Endothelial cell of umbilical vein (primary cell): ENCODE results near the gene TMEM95. TPM values are rescaled to one million over a fixed set of nuclear protein-coding genes. Genes with fewer than 3 reads are reported as not detected.

Experiments
- BruUV-seq: library from RNA; stranded (reverse); fragments of 400-500 nt; replicated peaks from 2 replicates; lab custom pipeline; 2021; lab: Mats Ljungman, UMichigan
- CTCF ChIA-PET: fragments of 300-600, 350-600 bp; sonication (Branson Sonifier 250); formaldehyde crosslinking; loops from one replicate; lab custom pipeline; 2021; ENCODE audit warnings: antibody characterized with exemption, inconsistent platforms; lab: Charles Lee
- POLR2A ChIA-PET: fragments of 300-600, 350-600 bp; sonication (Branson Sonifier 250); formaldehyde crosslinking; loops from one replicate; lab custom pipeline; 2021; ENCODE audit warnings: antibody characterized with exemption, inconsistent platforms; lab: Charles Lee
- DNase-seq: peaks from one replicate; pipeline ENCODE4 v3.0.0-alpha.2; 2011; ENCODE audit warnings: low read depth, low spot score
- FAIRE-seq: peaks from 2 replicates; lab custom pipeline; 2011; peaks lifted over from hg19 to GRCh38; lab: Jason Lieb, UNC
- H2AFZ ChIP-seq: 2 replicates; pipeline ENCODE4 v1.6.0; 2012; ENCODE audit warnings: low read depth, low read length, control low read depth, inconsistent platforms
- H3K27ac ChIP-seq: 2 replicates; pipeline ENCODE4 v1.5.1; 2011; ENCODE audit warnings: low read depth, mild to moderate bottlenecking, control low read depth, low read length, moderate library complexity; ENCODE audit not compliant: insufficient read depth
- H3K27me3 ChIP-seq, 2 experiments: 2 replicates each; pipeline versions ENCODE4 v1.6.0 to v1.6.1; 2011; ENCODE audit warnings: low read length in 2 of 2, mixed read lengths in 1 of 2; ENCODE audit not compliant: control insufficient read depth in 2 of 2, insufficient read depth in 2 of 2
- H3K36me3 ChIP-seq, 2 experiments: 2 replicates in 1 of 2; 3 replicates in 1 of 2; pipeline ENCODE4 v1.5.1; 2011; ENCODE audit warnings: low read length in 2 of 2, mild to moderate bottlenecking in 1 of 2, moderate library complexity in 1 of 2; ENCODE audit not compliant: control insufficient read depth in 2 of 2, insufficient read depth in 2 of 2; ENCODE audit errors: extremely low read depth in 1 of 2
- H3K4me1 ChIP-seq: 3 replicates; pipeline ENCODE4 v1.5.1; 2011; ENCODE audit warnings: mild to moderate bottlenecking, low read length; ENCODE audit not compliant: control insufficient read depth, insufficient read depth; ENCODE audit errors: extremely low read depth
- H3K4me2 ChIP-seq: 2 replicates; pipeline ENCODE4 v1.6.1; 2011; ENCODE audit warnings: low read length, control low read depth, mixed read lengths; ENCODE audit not compliant: insufficient read depth
- H3K4me3 ChIP-seq, 3 experiments: fragments of 200-600 bp in 1 of 3; sonication (generic), shearing (Covaris generic) in 1 of 3; replicated peaks in 1 of 3; 2 replicates each; pipeline ENCODE4 v1.5.1; 2011 to 2016; ENCODE audit warnings: control low read depth in 3 of 3, low read length in 3 of 3, mild to moderate bottlenecking in 2 of 3, inconsistent platforms in 1 of 3, low read depth in 1 of 3, moderate library complexity in 1 of 3; ENCODE audit not compliant: insufficient read depth in 1 of 3
- H3K79me2 ChIP-seq: 2 replicates; pipeline ENCODE4 v1.6.0; 2012; ENCODE audit warnings: low read length, inconsistent platforms; ENCODE audit not compliant: control insufficient read depth, insufficient read depth
- H3K9ac ChIP-seq: replicated peaks from 2 replicates; pipeline ENCODE3; 2011; ENCODE audit warnings: low read length, control low read depth; ENCODE audit not compliant: insufficient read depth; ENCODE audit errors: extremely low read depth
- H3K9me1 ChIP-seq: replicated peaks from 3 replicates; pipeline ENCODE4 v1.6.0; 2011; ENCODE audit warnings: mild to moderate bottlenecking, low read length; ENCODE audit not compliant: control insufficient read depth, insufficient read depth; ENCODE audit errors: extremely low read depth
- H3K9me3 ChIP-seq: replicated peaks from 2 replicates; pipeline ENCODE4 v1.5.1; 2012; ENCODE audit warnings: low read length, inconsistent platforms; ENCODE audit not compliant: control insufficient read depth, insufficient read depth
- H4K20me1 ChIP-seq: replicated peaks from 2 replicates; pipeline ENCODE3; 2011; ENCODE audit warnings: mild to moderate bottlenecking, low read length; ENCODE audit not compliant: control insufficient read depth, insufficient read depth; ENCODE audit errors: extremely low read depth
- EZH2 ChIP-seq: IDR thresholded peaks from 2 replicates; pipeline ENCODE4 v1.6.1; 2012; ENCODE audit warnings: borderline replicate concordance, low read depth, mild to moderate bottlenecking, moderate library complexity, low read length, inconsistent platforms; ENCODE audit not compliant: severe bottlenecking
- FOS ChIP-seq: IDR thresholded peaks from 2 replicates; pipeline ENCODE4 v1.6.1; 2011; ENCODE audit warnings: mild to moderate bottlenecking, low read length, moderate library complexity, borderline replicate concordance; ENCODE audit not compliant: insufficient read depth
- GATA2 ChIP-seq: IDR thresholded peaks from 2 replicates; pipeline ENCODE4 v1.7.0; 2011; ENCODE audit warnings: low read depth, mild to moderate bottlenecking, moderate library complexity, mixed read lengths, low read length; ENCODE audit not compliant: insufficient read length, insufficient read depth
- JUN ChIP-seq: IDR thresholded peaks from 2 replicates; pipeline ENCODE4 v1.6.1; 2011; ENCODE audit warnings: borderline replicate concordance, low read depth; ENCODE audit not compliant: insufficient read length, insufficient read depth
- MYC ChIP-seq: IDR thresholded peaks from one replicate; pipeline ENCODE4 v1.6.1; 2011; ENCODE audit warnings: mild to moderate bottlenecking, low read depth, low read length
- POLR2A ChIP-seq: IDR thresholded peaks from 2 replicates; pipeline ENCODE4 v1.6.1; 2012; ENCODE audit warnings: low read depth, mild to moderate bottlenecking, control low read depth, low read length
- POLR2AphosphoS5 ChIP-seq: IDR thresholded peaks from 2 replicates; pipeline ENCODE4 v1.6.1; 2012; ENCODE audit warnings: low read depth, mild to moderate bottlenecking, control low read depth, low read length, moderate library complexity; ENCODE audit not compliant: insufficient read depth
- dilution Hi-C: fragments of 300-500 bp; cut with MboI; formaldehyde crosslinking; loops from one replicate; pipeline ENCODE4 v1.15.0; 2019; ENCODE audit warnings: low sequenced_read_pairs; ENCODE audit not compliant: extremely low pct_ligation_motif_present
- intact Hi-C: fragments of 100-400 bp; cut with micrococcal nuclease; formaldehyde crosslinking; loops from one replicate; pipeline ENCODE4 v1.10.0; 2022
- polyA plus RNA-seq, 4 experiments: library from polyadenylated mRNA; depleted of rRNA in 3 of 4; stranded (reverse) in 3 of 4; unstranded in 1 of 4; fragments of >200 nt; gene quantifications; 2 replicates each; pipeline versions ENCODE4 v1.2.1 to v1.2.3, GENCODE V29; 2011 to 2012; ENCODE audit warnings: missing spikeins in 1 of 4
- total RNA-seq: library from RNA; stranded (reverse); gene quantifications from 2 replicates; pipeline ENCODE4 v1.2.3, GENCODE V29; 2021
- TF ChIP-seq, protein P1 (sequence below), 2 donors: IDR thresholded peaks; 1 replicate in 1 of 2; 2 replicates in 1 of 2; pipeline ENCODE4 v1.5.1; 2011; ENCODE audit warnings: low read length in 2 of 2, mild to moderate bottlenecking in 2 of 2, moderate library complexity in 2 of 2, control low read depth in 1 of 2, inconsistent platforms in 1 of 2, low read depth in 1 of 2; ENCODE audit not compliant: insufficient read depth in 1 of 2; ENCODE audit errors: extremely low read depth in 1 of 2
- TF ChIP-seq, protein P2 (sequence below): IDR thresholded peaks from 2 replicates; pipeline ENCODE4 v1.6.1; 2011; ENCODE audit not compliant: insufficient read depth, insufficient read length

The TMEM95 gene
- total and polyA plus RNA-seq, 2 donors (not counting 3 experiments of a cell fraction or from before 2014, with no cell fraction given): not detected

DNA sequence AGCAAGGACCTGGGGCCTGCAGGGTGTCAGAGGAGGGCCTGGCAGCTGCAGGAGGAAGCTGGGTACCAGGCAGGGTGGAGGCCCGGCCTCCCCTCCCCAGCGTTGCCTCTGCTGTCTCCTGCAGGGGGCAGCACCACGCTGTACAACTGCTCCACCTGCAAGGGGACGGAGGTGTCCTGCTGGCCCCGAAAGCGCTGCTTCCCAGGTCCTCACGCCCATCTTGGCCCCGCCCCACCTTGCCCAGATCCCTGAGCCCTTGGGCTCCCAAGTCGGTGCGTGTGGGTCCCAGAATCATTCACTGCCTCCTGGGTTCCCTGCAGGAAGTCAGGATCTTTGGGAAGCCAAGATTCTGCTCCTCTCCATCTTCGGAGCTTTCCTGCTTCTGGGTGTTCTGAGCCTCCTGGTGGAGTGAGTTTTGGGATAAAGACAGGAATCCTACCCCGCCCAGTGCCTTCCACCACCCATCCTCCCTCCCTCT lies 1.2 kb downstream of the TMEM95 start:
- peak; percentile 69 for DNase-seq
- Histone ChIP-seq H3K36me3 (no peaks in the 10 kb centered on the region), H3K27ac (no peak overlapping the region), H3K9me3 (no peaks in the 10 kb centered on the region), H4K20me1 (no peaks in the 10 kb centered on the region), H3K4me1 (peaks cover 8% of the 10 kb centered on the region), H3K79me2 (no peaks in the 10 kb centered on the region), H3K27me3 (no peaks in the 10 kb centered on the region), H3K9ac (no peak overlapping the region), H3K9me1 (no peaks in the 10 kb centered on the region), H3K4me3 (no peak overlapping the region), H3K4me2 (no peak overlapping the region), H2AFZ (peak overlapping the region; percentile 15)
- no TSS peak for BruUV-seq
- dilution Hi-C loops: no loop called here
- TF ChIP-seq, protein P1, sequence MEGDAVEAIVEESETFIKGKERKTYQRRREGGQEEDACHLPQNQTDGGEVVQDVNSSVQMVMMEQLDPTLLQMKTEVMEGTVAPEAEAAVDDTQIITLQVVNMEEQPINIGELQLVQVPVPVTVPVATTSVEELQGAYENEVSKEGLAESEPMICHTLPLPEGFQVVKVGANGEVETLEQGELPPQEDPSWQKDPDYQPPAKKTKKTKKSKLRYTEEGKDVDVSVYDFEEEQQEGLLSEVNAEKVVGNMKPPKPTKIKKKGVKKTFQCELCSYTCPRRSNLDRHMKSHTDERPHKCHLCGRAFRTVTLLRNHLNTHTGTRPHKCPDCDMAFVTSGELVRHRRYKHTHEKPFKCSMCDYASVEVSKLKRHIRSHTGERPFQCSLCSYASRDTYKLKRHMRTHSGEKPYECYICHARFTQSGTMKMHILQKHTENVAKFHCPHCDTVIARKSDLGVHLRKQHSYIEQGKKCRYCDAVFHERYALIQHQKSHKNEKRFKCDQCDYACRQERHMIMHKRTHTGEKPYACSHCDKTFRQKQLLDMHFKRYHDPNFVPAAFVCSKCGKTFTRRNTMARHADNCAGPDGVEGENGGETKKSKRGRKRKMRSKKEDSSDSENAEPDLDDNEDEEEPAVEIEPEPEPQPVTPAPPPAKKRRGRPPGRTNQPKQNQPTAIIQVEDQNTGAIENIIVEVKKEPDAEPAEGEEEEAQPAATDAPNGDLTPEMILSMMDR (IDR thresholded peaks at IDR 0.05; ENCODE audit: extremely low read depth in 1 of 2, insufficient read depth in 1 of 2, low read depth in 1 of 2, low read length in 2 of 2): peak; percentile 93 to 94
- TF ChIP-seq POLR2AphosphoS5 (peak; percentile 38), POLR2A (peak; percentile 20)
- TF ChIP-seq, protein P2, sequence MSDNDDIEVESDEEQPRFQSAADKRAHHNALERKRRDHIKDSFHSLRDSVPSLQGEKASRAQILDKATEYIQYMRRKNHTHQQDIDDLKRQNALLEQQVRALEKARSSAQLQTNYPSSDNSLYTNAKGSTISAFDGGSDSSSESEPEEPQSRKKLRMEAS: no peak
- intact Hi-C loops: loop anchor here (1.0 to 5.0 kb wide), 5 partner anchors 36 to 233 kb away; partner anchors contain the start of genes PLSCR3 and SENP3
- ChIA-PET POLR2A (no interaction called here), CTCF (interaction anchor here (0.6 to 4.0 kb wide), 42 partner anchors 10 to 331 kb away, joined by 3 to 70 read pairs (median 5); partner anchors contain the start of genes CD68, NEURL4, PLSCR3 and POLR2A)
- FAIRE-seq: peak; percentile 76

- FAIRE-seq (no peak), DNase-seq (no peak)
- intact Hi-C loops: loop anchor here (1.0 to 5.0 kb wide), 5 partner anchors 36 to 233 kb away; partner anchors contain the start of genes PLSCR3 and SENP3
- TF ChIP-seq EZH2 (no peak), FOS (no peak), JUN (no peak), GATA2 (no peak), MYC (no peak), POLR2A (no peak), POLR2AphosphoS5 (no peak)
- TF ChIP-seq, protein P2: no peak
- TF ChIP-seq, protein P1 (IDR thresholded peaks at IDR 0.05; ENCODE audit: extremely low read depth in 1 of 2, insufficient read depth in 1 of 2, low read depth in 1 of 2, low read length in 2 of 2): no peak
- Histone ChIP-seq H3K79me2 (no peaks in the 10 kb centered on the region), H4K20me1 (no peaks in the 10 kb centered on the region), H2AFZ (no peak overlapping the region), H3K4me1 (peaks cover 7% of the 10 kb centered on the region), H3K4me2 (no peak overlapping the region), H3K27ac (no peak overlapping the region), H3K4me3 (no peak overlapping the region), H3K27me3 (no peaks in the 10 kb centered on the region), H3K9ac (no peak overlapping the region), H3K9me1 (no peaks in the 10 kb centered on the region), H3K9me3 (no peaks in the 10 kb centered on the region), H3K36me3 (no peaks in the 10 kb centered on the region)
- no TSS peak for BruUV-seq
- dilution Hi-C loops: no loop called here
- ChIA-PET POLR2A (no interaction called here), CTCF (interaction anchor here (0.7 to 4.0 kb wide), 28 partner anchors 9 to 302 kb away, joined by 3 to 70 read pairs (median 7); partner anchors contain the start of genes CD68, PLSCR3, SPEM2 and TMEM102)
These were observed 1.8 kb downstream of the TMEM95 start for GRCh38 chr17:7356756-7357155.
